Liver (tissue), 9 donors: ENCODE results near the gene FIBCD1. TPM values are rescaled to one million over a fixed set of nuclear protein-coding genes. Genes with fewer than 3 reads are reported as not detected.

ENCODE experiments used
- DNase-seq: peaks from one replicate; pipeline ENCODE4 v3.0.0-alpha.2; 2017; ENCODE audit warnings: low spot score
- H3K27ac ChIP-seq, 2 donors: one replicate each; pipeline ENCODE4 v1.7.0; 2013; ENCODE audit warnings: inconsistent platforms in 2 of 2, low read length in 2 of 2, control low read depth in 1 of 2, low read depth in 1 of 2, mild to moderate bottlenecking in 1 of 2
- H3K27me3 ChIP-seq, 4 donors: one replicate each; pipeline versions ENCODE4 v1.6.1 to v1.7.0; 2013; ENCODE audit warnings: low read length in 3 of 4, inconsistent platforms in 1 of 4, mild to moderate bottlenecking in 1 of 4, moderate library complexity in 1 of 4; ENCODE audit not compliant: control insufficient read depth in 4 of 4, insufficient read depth in 4 of 4
- H3K36me3 ChIP-seq, 4 donors: one replicate each; pipeline versions ENCODE4 v1.6.1 to v1.7.0; 2013; ENCODE audit warnings: low read length in 3 of 4, mild to moderate bottlenecking in 3 of 4, low read depth in 1 of 4, moderate library complexity in 1 of 4; ENCODE audit not compliant: control insufficient read depth in 4 of 4, insufficient read depth in 3 of 4
- H3K4me1 ChIP-seq, 4 donors: one replicate each; pipeline versions ENCODE4 v1.6.1 to v1.7.0; 2013; ENCODE audit warnings: low read length in 3 of 4, mild to moderate bottlenecking in 3 of 4, moderate library complexity in 1 of 4; ENCODE audit not compliant: control insufficient read depth in 4 of 4, insufficient read depth in 4 of 4
- H3K4me3 ChIP-seq, 3 donors: one replicate each; pipeline versions ENCODE4 v1.6.1 to v1.7.0; 2013; ENCODE audit warnings: low read length in 3 of 3, control low read depth in 1 of 3, low read depth in 1 of 3, mild to moderate bottlenecking in 1 of 3
- H3K9ac ChIP-seq, 2 donors: one replicate each; pipeline ENCODE4 v1.7.0; 2013; ENCODE audit warnings: low read length in 2 of 2, mild to moderate bottlenecking in 2 of 2, moderate library complexity in 2 of 2, control low read depth in 1 of 2, low read depth in 1 of 2
- H3K9me3 ChIP-seq, 4 donors: one replicate each; pipeline versions ENCODE4 v1.6.1 to v1.7.0; 2013; ENCODE audit warnings: low read length in 3 of 4; ENCODE audit not compliant: control insufficient read depth in 4 of 4
- ATF3 ChIP-seq: IDR thresholded peaks from 2 replicates; pipeline ENCODE4 v1.6.1; 2016; ENCODE audit warnings: antibody characterized with exemption
- CTCF ChIP-seq: fragments of 150-350 bp; IDR thresholded peaks from 2 replicates; pipeline ENCODE4 v1.5.1; 2017; ENCODE audit warnings: improper control_type of control experiment, low read depth, low read length; ENCODE audit not compliant: missing input control
- EGR1 ChIP-seq, 2 donors: IDR thresholded peaks; 2 replicates each; pipeline ENCODE4 v1.6.1; 2016 to 2018; ENCODE audit warnings: antibody characterized with exemption in 2 of 2, low read depth in 2 of 2
- FOXA1 ChIP-seq: IDR thresholded peaks from 2 replicates; pipeline ENCODE4 v1.6.1; 2016; ENCODE audit warnings: antibody characterized with exemption
- FOXA2 ChIP-seq: IDR thresholded peaks from 2 replicates; pipeline ENCODE4 v1.6.1; 2016; ENCODE audit warnings: antibody characterized with exemption
- GABPA ChIP-seq, 2 donors: IDR thresholded peaks in 1 of 2; conservative IDR thresholded peaks in 1 of 2; 2 replicates each; pipeline ENCODE4 v1.6.1; 2016; ENCODE audit warnings: antibody characterized with exemption in 2 of 2, mild to moderate bottlenecking in 1 of 2, moderate library complexity in 1 of 2
- HNF4A ChIP-seq, 2 donors: conservative IDR thresholded peaks; 2 replicates each; pipeline ENCODE4 v1.6.1; 2016; ENCODE audit warnings: antibody characterized with exemption in 2 of 2, mild to moderate bottlenecking in 2 of 2
- HNF4G ChIP-seq: IDR thresholded peaks from 2 replicates; pipeline ENCODE4 v1.6.1; 2016; ENCODE audit warnings: antibody characterized with exemption
- JUND ChIP-seq, 2 donors: IDR thresholded peaks; 2 replicates each; pipeline ENCODE4 v1.6.1; 2016; ENCODE audit warnings: antibody characterized with exemption in 2 of 2
- MAX ChIP-seq: IDR thresholded peaks from 2 replicates; pipeline ENCODE4 v1.6.1; 2016; ENCODE audit warnings: antibody characterized with exemption
- NR2F2 ChIP-seq: IDR thresholded peaks from 2 replicates; pipeline ENCODE4 v1.6.1; 2016; ENCODE audit warnings: antibody characterized with exemption
- RAD21 ChIP-seq, 2 donors: IDR thresholded peaks; 2 replicates each; pipeline ENCODE4 v1.6.1; 2016; ENCODE audit warnings: antibody characterized with exemption in 2 of 2, mild to moderate bottlenecking in 2 of 2
- REST ChIP-seq: IDR thresholded peaks from 2 replicates; pipeline ENCODE4 v1.6.1; 2016; ENCODE audit warnings: antibody characterized with exemption, mild to moderate bottlenecking
- RXRA ChIP-seq, 2 donors: IDR thresholded peaks; 2 replicates each; pipeline ENCODE4 v1.6.1; 2017 to 2018; ENCODE audit warnings: antibody characterized with exemption in 2 of 2, mild to moderate bottlenecking in 1 of 2
- SP1 ChIP-seq: IDR thresholded peaks from 2 replicates; pipeline ENCODE4 v1.6.1; 2018; ENCODE audit warnings: antibody characterized with exemption, mild to moderate bottlenecking
- TAF1 ChIP-seq: conservative IDR thresholded peaks from 2 replicates; pipeline ENCODE4 v1.6.1; 2016; ENCODE audit warnings: antibody characterized with exemption, mild to moderate bottlenecking
- YY1 ChIP-seq: IDR thresholded peaks from 2 replicates; pipeline ENCODE4 v1.6.1; 2016; ENCODE audit warnings: antibody characterized with exemption, mild to moderate bottlenecking
- ZBTB33 ChIP-seq: IDR thresholded peaks from 2 replicates; pipeline ENCODE4 v1.6.1; 2016; ENCODE audit warnings: antibody characterized with exemption
- WGBS: extraction: QIAGEN DNeasy Blood & Tissue Kit; methylation state at CpG from one replicate; pipeline ENCODE4 v1.1.7; 2013; 5-methylcytosine and 5-hydroxymethylcytosine counted together
- polyA plus RNA-seq, 2 donors: library from polyadenylated mRNA; stranded (reverse) in 1 of 2; unstranded in 1 of 2; fragments of 200-250 nt in 1 of 2; fragments of >200 nt in 1 of 2; fragmentation: Nextera tagmentation in 1 of 2; extraction: Ambion mirVana in 1 of 2; gene quantifications; one replicate each; pipeline versions ENCODE4 v1.2.1 to v1.2.3, GENCODE V29; 2013 to 2015
- total RNA-seq, 2 donors: library from RNA; depleted of rRNA; stranded (reverse); fragments of >200 nt; gene quantifications; one replicate each; pipeline ENCODE4 v1.2.3, GENCODE V29; 2014
- donor health status: healthy.
- donor health status: healthy.
- donor health status: healthy.
- donor health status: healthy.
- donor health status: healthy.

Gene FIBCD1
- total and polyA plus RNA-seq, 4 donors = not detected

- Histone ChIP-seq H3K4me1 (no peaks in the 10 kb centered on the region), H3K36me3 (no peaks in the 10 kb centered on the region), H3K4me3 (no peak overlapping the region), H3K27ac (no peak overlapping the region), H3K27me3 (peaks cover 0 to 12% (median 5%) of the 10 kb centered on the region in 4 donors), H3K9me3 (no peaks in the 10 kb centered on the region), H3K9ac (no peak overlapping the region)
- no peak for TF ChIP-seq SP1
- no peak for TF ChIP-seq EGR1 (IDR thresholded peaks at IDR 0.05; ENCODE audit: low read depth in 2 of 2)
- TF ChIP-seq ZBTB33 = no peak
- TF ChIP-seq GABPA (IDR thresholded peaks at IDR 0.05 in 1 of 2, conservative IDR thresholded peaks at IDR 0.05 in 1 of 2) = no peak
- TF ChIP-seq FOXA1 = no peak
- no peak for TF ChIP-seq CTCF
- 86% methylated on average over 23 of the region's 23 CpGs for WGBS
- no peak for DNase-seq
Observed at GRCh38 chr9:130930132-130930803, 8.8 kb downstream of the FIBCD1 start.

- Histone ChIP-seq H3K9me3 (no peaks in the 10 kb centered on the region), H3K27me3 (peaks cover 0 to 7% (median 2%) of the 10 kb centered on the region in 4 donors), H3K4me1 (no peaks in the 10 kb centered on the region), H3K27ac (no peak overlapping the region), H3K9ac (no peak overlapping the region), H3K4me3 (no peak overlapping the region), H3K36me3 (no peaks in the 10 kb centered on the region)
- TF ChIP-seq YY1 = no peak
- no peak for TF ChIP-seq RXRA (IDR thresholded peaks at IDR 0.05)
- TF ChIP-seq NR2F2 = no peak
- TF ChIP-seq TAF1 = no peak
- no peak for TF ChIP-seq HNF4A (conservative IDR thresholded peaks at IDR 0.05)
- no peak for TF ChIP-seq MAX
- no peak for TF ChIP-seq GABPA (IDR thresholded peaks at IDR 0.05 in 1 of 2, conservative IDR thresholded peaks at IDR 0.05 in 1 of 2)
- TF ChIP-seq ZBTB33 = no peak
- no peak for TF ChIP-seq SP1
- no peak for TF ChIP-seq ATF3
- no peak for TF ChIP-seq RAD21 (IDR thresholded peaks at IDR 0.05)
- no peak for TF ChIP-seq CTCF
- TF ChIP-seq HNF4G = no peak
- TF ChIP-seq JUND (IDR thresholded peaks at IDR 0.05) = no peak
- no peak for TF ChIP-seq FOXA2
- TF ChIP-seq EGR1 (IDR thresholded peaks at IDR 0.05; ENCODE audit: low read depth in 2 of 2) = no peak
- TF ChIP-seq REST = no peak
- TF ChIP-seq FOXA1 = no peak
- no peak for DNase-seq
- WGBS = 88% methylated on average over 36 of the region's 36 CpGs
Observed at GRCh38 chr9:130929571-130930038, 9.4 kb downstream of the FIBCD1 start.
